Measurements from ENCODE around the gene FNDC1.
A peak's percentile ranks its signal among the peaks of the same experiment; 100 is the strongest.

The FNDC1 gene

DNA sequence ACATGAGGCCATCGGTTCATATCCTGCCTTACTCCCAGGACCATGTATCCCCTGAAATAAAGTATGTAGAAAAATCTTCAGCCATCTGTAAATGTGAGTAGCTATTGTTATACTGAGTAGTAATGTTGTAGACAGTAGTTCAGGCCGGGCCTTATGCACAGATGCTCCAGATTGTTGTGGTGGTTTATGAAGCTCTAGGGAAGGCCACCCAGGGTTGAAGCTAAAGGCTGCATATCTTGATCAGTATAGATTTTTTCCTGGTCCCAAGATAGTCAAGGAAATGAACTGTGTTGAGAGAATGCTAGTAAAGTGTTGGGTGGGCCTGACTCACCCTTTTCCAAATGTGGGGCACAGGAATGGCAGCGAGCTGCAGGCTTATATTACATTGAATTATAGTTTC, 81.4 kb downstream of the FNDC1 start:
- Histone ChIP-seq H4K8ac (ENCODE audit: low read depth, low read length) (no peak overlapping the region), H3K36me3 (ENCODE audit: control insufficient read depth, insufficient read depth, low read length) (no peaks in the 10 kb centered on the region), H3K79me1 (ENCODE audit: low read length) (no peaks in the 10 kb centered on the region), H3K4me3 (ENCODE audit: low read length) (no peak overlapping the region), H2BK120ac (ENCODE audit: low read depth, low read length) (no peak overlapping the region), H4K5ac (ENCODE audit: low read length) (no peak overlapping the region), H3K56ac (ENCODE audit: low read length) (no peak overlapping the region), H2AK5ac (ENCODE audit: low read length) (no peak overlapping the region), H3K4me2 (ENCODE audit: low read length) (no peak overlapping the region), H2BK5ac (ENCODE audit: low read length) (no peak overlapping the region), H3K4me1 (ENCODE audit: control insufficient read depth, low read depth, low read length) (no peaks in the 10 kb centered on the region), H2BK15ac (replicated peaks; ENCODE audit: low read depth) (no peak overlapping the region), H3K79me2 (ENCODE audit: control insufficient read depth, insufficient read depth, low read length) (no peaks in the 10 kb centered on the region), H3K18ac (ENCODE audit: low read length) (no peak overlapping the region), H3K9ac (ENCODE audit: low read length) (no peak overlapping the region), H3K27ac (ENCODE audit: low read depth, low read length) (no peak overlapping the region), H3K23ac (ENCODE audit: low read length) (no peak overlapping the region), H3K27me3 (ENCODE audit: insufficient read depth, low read length, poor library complexity) (no peaks in the 10 kb centered on the region), H3K4ac (ENCODE audit: low read depth, low read length) (no peak overlapping the region)
- DNase-seq = no peak
- WGBS (ENCODE audit: extremely low coverage, insufficient coverage, low lambda C conversion rate) = no CpG with 5 or more reads among the region's 3 CpGs

DNA sequence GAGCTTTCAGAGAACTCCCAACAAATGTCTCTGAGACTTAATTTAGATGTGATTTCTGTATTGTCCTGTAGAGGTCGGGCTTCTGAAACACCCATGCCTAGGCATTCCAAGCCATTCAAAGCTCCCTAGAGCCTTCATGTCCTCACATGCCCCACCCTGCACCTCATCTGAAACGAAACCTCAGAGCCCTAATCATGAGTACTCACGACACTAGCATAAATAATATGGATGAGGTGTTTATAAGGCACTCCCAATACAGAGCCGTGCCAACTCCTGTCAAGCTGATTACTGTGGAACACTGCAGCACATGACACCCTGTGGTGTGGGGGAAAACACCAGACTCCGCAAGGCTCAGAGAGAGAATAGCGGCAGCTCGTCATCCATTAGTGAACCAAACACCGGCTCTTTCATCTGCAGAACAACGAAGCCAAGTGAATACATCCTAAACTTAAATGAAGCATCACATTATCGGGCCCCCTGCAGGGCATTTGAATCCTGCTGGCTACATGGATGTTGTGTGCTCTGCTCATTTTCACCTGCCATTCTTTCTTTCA, 83.8 kb downstream of the FNDC1 start:
- Histone ChIP-seq H3K36me3 (ENCODE audit: control insufficient read depth, insufficient read depth, low read length) (no peaks in the 10 kb centered on the region), H4K5ac (ENCODE audit: low read length) (no peak overlapping the region), H3K56ac (ENCODE audit: low read length) (no peak overlapping the region), H2BK15ac (replicated peaks; ENCODE audit: low read depth) (no peak overlapping the region), H3K23ac (ENCODE audit: low read length) (no peak overlapping the region), H3K79me1 (ENCODE audit: low read length) (no peaks in the 10 kb centered on the region), H3K4me1 (ENCODE audit: control insufficient read depth, low read depth, low read length) (no peaks in the 10 kb centered on the region), H3K4ac (ENCODE audit: low read depth, low read length) (no peak overlapping the region), H3K4me3 (ENCODE audit: low read length) (no peak overlapping the region), H2AK5ac (ENCODE audit: low read length) (no peak overlapping the region), H3K27me3 (ENCODE audit: insufficient read depth, low read length, poor library complexity) (no peaks in the 10 kb centered on the region), H2BK120ac (ENCODE audit: low read depth, low read length) (no peak overlapping the region), H2BK5ac (ENCODE audit: low read length) (no peak overlapping the region), H3K79me2 (ENCODE audit: control insufficient read depth, insufficient read depth, low read length) (no peaks in the 10 kb centered on the region), H4K8ac (ENCODE audit: low read depth, low read length) (no peak overlapping the region), H3K4me2 (ENCODE audit: low read length) (no peak overlapping the region), H3K27ac (ENCODE audit: low read depth, low read length) (no peak overlapping the region), H3K9ac (ENCODE audit: low read length) (no peak overlapping the region), H3K18ac (ENCODE audit: low read length) (no peak overlapping the region)
- DNase-seq = peak; percentile 78
- WGBS (ENCODE audit: extremely low coverage, insufficient coverage, low lambda C conversion rate) = no CpG with 5 or more reads among the region's 10 CpGs

DNA sequence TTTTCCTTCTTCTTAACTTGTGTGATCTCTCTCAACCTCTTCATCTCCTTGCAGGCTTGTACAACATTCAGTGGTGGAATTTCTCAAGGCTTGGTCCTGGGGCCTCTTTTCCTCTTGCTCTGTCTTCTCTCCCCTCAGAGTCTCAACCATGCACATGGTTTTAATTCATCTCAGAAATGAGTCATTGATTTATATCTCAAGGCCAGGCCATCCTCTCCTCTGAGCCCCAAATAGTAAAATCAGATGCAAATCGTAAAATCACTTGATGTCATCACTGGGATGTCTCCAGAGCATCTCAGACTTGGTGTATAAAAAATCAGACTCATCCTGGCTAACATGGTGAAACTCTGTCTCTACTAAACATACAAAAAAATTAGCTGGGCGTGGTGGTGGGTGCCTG, 85.0 kb downstream of the FNDC1 start:
- Histone ChIP-seq H3K4me1 (ENCODE audit: control insufficient read depth, low read depth, low read length) (no peaks in the 10 kb centered on the region), H3K56ac (ENCODE audit: low read length) (no peak overlapping the region), H3K4me3 (ENCODE audit: low read length) (no peak overlapping the region), H2BK120ac (ENCODE audit: low read depth, low read length) (no peak overlapping the region), H4K8ac (ENCODE audit: low read depth, low read length) (no peak overlapping the region), H3K23ac (ENCODE audit: low read length) (no peak overlapping the region), H2BK5ac (ENCODE audit: low read length) (no peak overlapping the region), H2BK15ac (replicated peaks; ENCODE audit: low read depth) (no peak overlapping the region), H3K79me2 (ENCODE audit: control insufficient read depth, insufficient read depth, low read length) (no peaks in the 10 kb centered on the region), H4K5ac (ENCODE audit: low read length) (no peak overlapping the region), H3K36me3 (ENCODE audit: control insufficient read depth, insufficient read depth, low read length) (no peaks in the 10 kb centered on the region), H3K27me3 (ENCODE audit: insufficient read depth, low read length, poor library complexity) (no peaks in the 10 kb centered on the region), H2AK5ac (ENCODE audit: low read length) (no peak overlapping the region), H3K18ac (ENCODE audit: low read length) (no peak overlapping the region), H3K4me2 (ENCODE audit: low read length) (no peak overlapping the region), H3K79me1 (ENCODE audit: low read length) (no peaks in the 10 kb centered on the region), H3K4ac (ENCODE audit: low read depth, low read length) (no peak overlapping the region), H3K27ac (ENCODE audit: low read depth, low read length) (no peak overlapping the region), H3K9ac (ENCODE audit: low read length) (no peak overlapping the region)
- DNase-seq = no peak
- no CpG with 5 or more reads among the region's 2 CpGs for WGBS (ENCODE audit: extremely low coverage, insufficient coverage, low lambda C conversion rate)

DNA sequence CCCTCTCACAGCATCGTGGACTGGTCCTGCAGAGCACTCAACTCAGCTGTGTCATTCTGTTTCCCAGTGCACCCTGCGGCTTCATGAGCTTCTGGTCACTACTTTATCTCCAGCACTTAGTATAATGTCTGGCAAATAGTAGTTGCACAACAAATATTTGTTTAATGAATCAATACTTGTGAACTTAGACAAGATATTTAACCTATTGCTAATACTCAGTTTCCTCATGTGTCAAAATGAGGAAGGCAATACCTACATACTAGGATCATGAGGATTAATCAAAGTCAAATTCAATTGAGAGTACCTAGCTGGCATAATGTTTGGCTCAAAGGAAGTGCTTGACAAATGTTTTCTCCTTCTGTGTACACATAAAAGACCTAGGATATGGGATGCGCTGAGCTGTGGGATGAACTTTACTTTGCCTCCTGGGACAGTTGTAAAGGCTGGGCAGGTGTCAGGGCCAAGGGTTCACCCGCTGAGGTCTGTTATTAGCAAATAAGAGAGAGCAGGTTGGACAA, 86.3 kb downstream of the FNDC1 start:
- H2BK120ac ChIP-seq (ENCODE audit: low read depth, low read length) = no peak overlapping the region
- H4K5ac ChIP-seq (ENCODE audit: low read length) = no peak overlapping the region
- H2BK15ac ChIP-seq (replicated peaks; ENCODE audit: low read depth) = no peak overlapping the region
- no CpG with 5 or more reads among the region's 4 CpGs for WGBS (ENCODE audit: extremely low coverage, insufficient coverage, low lambda C conversion rate)
- H3K9ac ChIP-seq (ENCODE audit: low read length) = no peak overlapping the region
- H3K23ac ChIP-seq (ENCODE audit: low read length) = no peak overlapping the region
- no peak overlapping the region for H4K8ac ChIP-seq (ENCODE audit: low read depth, low read length)
- no peak for DNase-seq
- no peaks in the 10 kb centered on the region for H3K79me1 ChIP-seq (ENCODE audit: low read length)
- H3K18ac ChIP-seq (ENCODE audit: low read length) = no peak overlapping the region
- no peak overlapping the region for H3K4me3 ChIP-seq (ENCODE audit: low read length)
- no peaks in the 10 kb centered on the region for H3K4me1 ChIP-seq (ENCODE audit: control insufficient read depth, low read depth, low read length)
- no peaks in the 10 kb centered on the region for H3K79me2 ChIP-seq (ENCODE audit: control insufficient read depth, insufficient read depth, low read length)
- no peak overlapping the region for H3K56ac ChIP-seq (ENCODE audit: low read length)
- no peak overlapping the region for H3K4ac ChIP-seq (ENCODE audit: low read depth, low read length)
- H3K36me3 ChIP-seq (ENCODE audit: control insufficient read depth, insufficient read depth, low read length) = no peaks in the 10 kb centered on the region
- no peak overlapping the region for H2BK5ac ChIP-seq (ENCODE audit: low read length)
- H3K4me2 ChIP-seq (ENCODE audit: low read length) = no peak overlapping the region
- no peak overlapping the region for H3K27ac ChIP-seq (ENCODE audit: low read depth, low read length)
- H3K27me3 ChIP-seq (ENCODE audit: insufficient read depth, low read length, poor library complexity) = no peaks in the 10 kb centered on the region
- H2AK5ac ChIP-seq (ENCODE audit: low read length) = no peak overlapping the region

DNA sequence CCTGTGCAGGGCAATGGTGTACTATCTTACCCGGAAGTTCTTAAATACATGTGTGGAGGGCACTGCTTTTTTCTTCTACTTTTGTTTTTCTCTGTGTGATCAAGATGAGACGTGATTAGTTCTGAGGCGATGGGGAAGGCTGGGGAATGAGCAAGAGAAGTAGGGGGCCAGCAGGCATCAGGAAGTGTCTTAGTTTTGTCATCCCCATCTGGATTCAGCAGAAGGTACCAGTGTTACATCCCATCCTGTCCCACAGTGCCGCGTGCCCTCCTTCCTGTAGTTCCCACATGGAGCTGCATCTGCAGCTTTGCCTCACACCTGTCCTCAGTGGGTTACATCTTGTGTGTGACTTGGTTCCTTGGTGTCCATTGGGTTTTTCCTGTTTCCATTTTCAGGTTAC, 86.9 kb downstream of the FNDC1 start:
- no peak for DNase-seq
- Histone ChIP-seq H3K23ac (ENCODE audit: low read length) (no peak overlapping the region), H4K8ac (ENCODE audit: low read depth, low read length) (no peak overlapping the region), H2AK5ac (ENCODE audit: low read length) (no peak overlapping the region), H3K27me3 (ENCODE audit: insufficient read depth, low read length, poor library complexity) (no peaks in the 10 kb centered on the region), H3K4me3 (ENCODE audit: low read length) (no peak overlapping the region), H2BK5ac (ENCODE audit: low read length) (no peak overlapping the region), H3K27ac (ENCODE audit: low read depth, low read length) (no peak overlapping the region), H3K4ac (ENCODE audit: low read depth, low read length) (no peak overlapping the region), H3K56ac (ENCODE audit: low read length) (no peak overlapping the region), H3K18ac (ENCODE audit: low read length) (no peak overlapping the region), H2BK120ac (ENCODE audit: low read depth, low read length) (no peak overlapping the region), H3K4me2 (ENCODE audit: low read length) (no peak overlapping the region), H4K5ac (ENCODE audit: low read length) (no peak overlapping the region), H3K79me1 (ENCODE audit: low read length) (no peaks in the 10 kb centered on the region), H2BK15ac (replicated peaks; ENCODE audit: low read depth) (no peak overlapping the region), H3K9ac (ENCODE audit: low read length) (no peak overlapping the region), H3K4me1 (ENCODE audit: control insufficient read depth, low read depth, low read length) (no peaks in the 10 kb centered on the region), H3K79me2 (ENCODE audit: control insufficient read depth, insufficient read depth, low read length) (no peaks in the 10 kb centered on the region), H3K36me3 (ENCODE audit: control insufficient read depth, insufficient read depth, low read length) (no peaks in the 10 kb centered on the region)
- WGBS (ENCODE audit: extremely low coverage, insufficient coverage, low lambda C conversion rate) = no CpG with 5 or more reads among the region's 5 CpGs

DNA sequence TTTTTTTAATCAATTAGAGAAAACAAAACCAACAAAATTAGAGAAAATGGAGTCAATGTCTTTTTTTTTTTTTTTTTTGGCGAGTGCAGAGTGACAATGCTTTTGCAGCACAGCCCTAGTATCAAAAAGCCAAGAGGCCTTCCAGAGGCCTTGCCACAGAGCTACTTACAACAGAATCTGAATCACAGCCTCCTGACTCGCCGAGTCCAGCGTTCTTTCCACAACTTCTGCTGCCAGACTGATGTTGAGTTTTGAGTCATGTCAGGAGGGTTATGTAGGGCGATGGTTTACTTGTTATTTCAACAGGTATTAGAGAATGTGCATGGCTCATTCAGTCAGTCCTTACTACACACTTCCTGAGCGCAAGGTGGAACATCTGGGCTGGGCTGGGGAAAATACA, 88.6 kb downstream of the FNDC1 start:
- no CpG with 5 or more reads among the region's 6 CpGs for WGBS (ENCODE audit: extremely low coverage, insufficient coverage, low lambda C conversion rate)
- no peaks in the 10 kb centered on the region for H3K36me3 ChIP-seq (ENCODE audit: control insufficient read depth, insufficient read depth, low read length)
- no peaks in the 10 kb centered on the region for H3K79me1 ChIP-seq (ENCODE audit: low read length)
- no peak overlapping the region for H2BK5ac ChIP-seq (ENCODE audit: low read length)
- no peaks in the 10 kb centered on the region for H3K27me3 ChIP-seq (ENCODE audit: insufficient read depth, low read length, poor library complexity)
- no peak overlapping the region for H4K8ac ChIP-seq (ENCODE audit: low read depth, low read length)
- no peak overlapping the region for H2BK120ac ChIP-seq (ENCODE audit: low read depth, low read length)
- H3K56ac ChIP-seq (ENCODE audit: low read length) = no peak overlapping the region
- H4K5ac ChIP-seq (ENCODE audit: low read length) = no peak overlapping the region
- H3K4ac ChIP-seq (ENCODE audit: low read depth, low read length) = no peak overlapping the region
- no peak overlapping the region for H3K27ac ChIP-seq (ENCODE audit: low read depth, low read length)
- DNase-seq = no peak
- no peak overlapping the region for H3K4me2 ChIP-seq (ENCODE audit: low read length)
- no peaks in the 10 kb centered on the region for H3K79me2 ChIP-seq (ENCODE audit: control insufficient read depth, insufficient read depth, low read length)
- no peak overlapping the region for H3K23ac ChIP-seq (ENCODE audit: low read length)
- no peak overlapping the region for H2AK5ac ChIP-seq (ENCODE audit: low read length)
- no peak overlapping the region for H3K9ac ChIP-seq (ENCODE audit: low read length)
- no peak overlapping the region for H2BK15ac ChIP-seq (replicated peaks; ENCODE audit: low read depth)
- H3K4me1 ChIP-seq (ENCODE audit: control insufficient read depth, low read depth, low read length) = no peaks in the 10 kb centered on the region
- H3K18ac ChIP-seq (ENCODE audit: low read length) = no peak overlapping the region
- H3K4me3 ChIP-seq (ENCODE audit: low read length) = no peak overlapping the region

All from mesendoderm (in vitro differentiated cells).